ENCODE measurements around the gene TYW5.

The TYW5 gene

DNA sequence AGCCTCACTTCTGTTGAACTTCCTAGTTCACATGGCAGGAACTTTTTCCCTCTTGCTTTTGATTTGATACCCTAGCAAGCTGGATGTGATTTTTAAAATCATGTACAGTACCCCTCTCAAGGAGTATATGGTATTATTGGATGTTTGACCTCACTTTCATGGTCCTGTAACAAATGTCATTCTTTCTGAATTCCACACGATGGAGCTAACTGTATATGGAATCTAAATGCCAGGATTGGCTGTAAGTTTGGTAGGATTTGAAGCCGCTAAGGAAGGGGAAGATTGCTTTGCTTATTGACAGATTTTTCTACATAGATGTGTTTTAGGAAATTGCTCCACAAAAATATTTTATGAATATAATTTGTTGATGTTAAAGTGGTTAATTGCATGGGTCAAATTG lies 18.4 kb upstream of the TYW5 start:
- no peak for DNase-seq

- no peak for DNase-seq
Observed at GRCh38 chr2:199972088-199972626, 16.9 kb upstream of the TYW5 start.

DNA sequence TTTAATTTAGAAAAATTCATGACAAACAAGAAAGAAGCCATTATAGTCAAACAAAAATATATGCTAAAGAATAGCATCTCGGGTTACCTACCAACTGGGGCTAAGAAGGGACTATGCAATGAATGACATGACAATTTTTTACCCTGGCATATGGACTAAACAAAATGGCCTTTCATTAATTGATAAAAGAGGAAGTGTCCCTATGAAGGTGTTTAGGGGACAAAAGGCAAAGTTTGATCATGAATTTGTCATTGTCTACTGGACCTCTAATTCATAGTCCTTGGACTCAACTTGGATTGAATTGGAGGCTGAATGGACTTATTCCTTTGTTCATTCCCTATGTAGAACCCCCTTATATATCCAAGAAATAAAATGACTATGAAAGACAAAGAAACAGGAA lies 12.8 kb upstream of the TYW5 start:
- DNase-seq, result no peak

- DNase-seq, result no peak
Observed at GRCh38 chr2:199966976-199967375, 11.7 kb upstream of the TYW5 start.

DNA sequence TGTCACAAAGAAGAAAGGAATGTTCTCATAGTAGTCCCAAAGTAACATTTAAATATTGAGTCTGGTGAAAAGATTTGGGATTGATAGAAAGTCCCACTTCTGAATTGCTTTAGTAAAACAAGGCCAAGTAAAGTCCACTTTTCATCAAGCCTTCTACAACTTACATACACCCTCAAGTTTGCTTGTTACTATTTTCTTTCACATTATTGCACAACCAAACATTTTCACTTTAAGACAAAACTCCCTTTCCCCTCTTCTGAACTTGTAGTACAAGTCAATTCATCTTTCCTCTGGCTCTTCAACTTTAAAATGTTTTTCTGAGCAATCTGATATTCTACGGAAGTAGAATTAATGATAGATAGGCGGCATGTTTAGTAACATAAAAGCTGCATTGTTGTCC lies 11.1 kb upstream of the TYW5 start:
- DNase-seq, result no peak

GRCh38 chr2:199962203-199962602 lies 6.9 kb upstream of the TYW5 start:
- no peak for DNase-seq

GRCh38 chr2:199958014-199958413 lies 2.7 kb upstream of the TYW5 start:
- DNase-seq, result no peak

GRCh38 chr2:199956062-199956380 lies 730 bp upstream of the TYW5 start:
- no peak for DNase-seq

GRCh38 chr2:199955007-199955338 lies 318 bp downstream of the TYW5 start:
- no peak for DNase-seq

GRCh38 chr2:199951023-199951422 lies 4.3 kb downstream of the TYW5 start:
- no peak for DNase-seq

DNA sequence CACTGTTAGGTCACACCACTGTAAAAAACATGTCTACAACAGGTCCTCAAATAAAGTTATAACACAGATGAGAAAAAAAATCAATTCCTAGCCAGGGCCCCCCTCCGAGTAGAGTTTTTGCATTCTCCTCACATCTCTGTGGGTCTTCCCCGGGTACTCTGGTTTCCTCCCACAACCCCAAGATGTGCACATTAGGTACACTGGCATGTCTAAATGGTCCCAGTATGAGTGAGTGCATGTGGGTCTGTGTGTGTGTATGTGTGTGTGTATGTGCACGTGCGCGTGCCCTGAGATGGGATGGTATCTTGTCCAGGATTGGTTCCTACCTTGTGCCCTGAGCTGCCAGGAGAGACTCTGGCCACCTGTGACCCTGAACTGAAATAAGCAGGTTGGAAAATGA lies 4.9 kb downstream of the TYW5 start:
- DNase-seq, result no peak

GRCh38 chr2:199946836-199947235 lies 8.5 kb downstream of the TYW5 start:
- DNase-seq, result no peak

DNA sequence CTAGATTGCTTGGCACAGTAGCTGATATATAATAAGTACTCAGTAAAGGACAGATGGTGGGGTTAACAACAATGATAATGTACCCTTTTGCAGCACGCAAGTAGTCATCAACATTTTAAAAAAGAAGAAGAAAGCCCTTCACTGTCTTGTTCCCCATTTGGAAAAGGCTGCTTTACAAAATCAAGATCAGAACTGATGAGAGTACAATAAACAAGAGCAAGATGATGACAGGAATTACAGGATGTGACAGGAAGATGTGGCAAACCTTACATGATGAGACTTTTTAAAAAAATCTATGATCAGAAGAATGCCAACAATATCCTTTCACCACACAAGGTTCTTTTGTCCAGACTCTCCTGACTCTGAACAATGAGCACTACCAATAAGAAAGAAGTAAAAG lies 9.1 kb downstream of the TYW5 start:
- DNase-seq, result no peak

DNA sequence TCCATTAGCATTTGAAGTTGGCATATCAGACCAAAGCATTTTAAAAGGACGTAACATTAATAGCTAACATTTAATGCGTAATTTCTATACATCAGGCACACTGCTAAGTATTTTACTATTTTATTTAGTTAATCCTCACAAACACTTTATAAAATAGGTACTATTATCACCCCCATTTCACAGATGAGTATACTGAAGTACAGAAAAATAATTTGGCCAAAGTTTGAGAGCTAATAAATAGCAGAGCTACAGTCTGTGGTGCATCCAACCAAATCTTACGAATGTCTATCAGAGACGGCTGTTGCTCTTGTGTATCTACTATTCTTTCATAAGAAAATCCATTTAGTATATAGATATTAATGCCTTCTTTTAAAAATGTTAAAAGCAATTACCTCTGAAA lies 11.9 kb downstream of the TYW5 start:
- DNase-seq, result no peak

GRCh38 chr2:199940373-199940772 lies 14.9 kb downstream of the TYW5 start:
- DNase-seq, result no peak

DNA sequence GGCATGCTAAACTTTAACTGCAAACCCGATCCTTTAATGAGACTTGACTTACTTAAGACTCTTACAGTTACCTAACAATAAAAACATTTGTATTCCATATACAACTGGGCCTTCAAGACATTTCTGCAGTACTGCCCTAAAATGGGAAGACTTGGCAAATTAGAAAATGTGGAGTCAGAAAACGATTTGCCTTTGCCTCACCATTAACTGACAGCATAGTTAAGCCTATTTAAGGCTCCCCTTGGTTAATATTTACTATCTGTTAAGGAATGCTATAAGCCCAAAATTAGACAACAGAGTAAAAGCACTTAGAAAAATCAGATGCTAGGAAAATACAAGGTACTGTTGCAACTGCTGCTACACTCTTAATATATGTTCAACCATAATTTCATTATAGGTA lies 18.7 kb downstream of the TYW5 start:
- no peak for DNase-seq

- DNase-seq, result no peak
Observed at GRCh38 chr2:199933466-199933865, 21.8 kb downstream of the TYW5 start.

- no peak for DNase-seq
Observed at GRCh38 chr2:199932312-199932855, 22.9 kb downstream of the TYW5 start.

- DNase-seq, result no peak
Observed at GRCh38 chr2:199929262-199929661, 26.0 kb downstream of the TYW5 start.

- DNase-seq, result no peak
Observed at GRCh38 chr2:199928626-199929025, 26.7 kb downstream of the TYW5 start.

- DNase-seq, result no peak
Observed at GRCh38 chr2:199928226-199928625, 27.1 kb downstream of the TYW5 start.

- DNase-seq, result no peak
Observed at GRCh38 chr2:199926806-199927205, 28.5 kb downstream of the TYW5 start.

DNA sequence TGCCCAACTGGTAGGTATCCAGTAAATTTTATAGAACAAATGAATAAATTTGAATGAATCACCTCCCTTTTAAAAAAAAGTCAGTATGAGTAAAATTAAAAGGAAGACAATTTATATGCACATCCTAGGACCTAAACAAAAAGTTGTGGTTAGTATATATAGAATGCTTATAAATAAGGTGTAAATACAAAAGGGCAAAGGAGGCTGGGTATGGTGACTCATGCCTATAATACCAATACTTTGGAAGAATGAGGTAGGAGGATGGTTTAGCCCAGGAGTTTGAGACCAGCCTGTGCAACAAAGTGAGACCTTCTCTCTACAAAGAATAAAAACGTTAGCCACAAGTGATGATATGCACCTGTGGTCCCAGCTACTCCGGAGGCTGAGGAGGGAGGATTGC lies 31.4 kb downstream of the TYW5 start:
- no peak for DNase-seq

DNA sequence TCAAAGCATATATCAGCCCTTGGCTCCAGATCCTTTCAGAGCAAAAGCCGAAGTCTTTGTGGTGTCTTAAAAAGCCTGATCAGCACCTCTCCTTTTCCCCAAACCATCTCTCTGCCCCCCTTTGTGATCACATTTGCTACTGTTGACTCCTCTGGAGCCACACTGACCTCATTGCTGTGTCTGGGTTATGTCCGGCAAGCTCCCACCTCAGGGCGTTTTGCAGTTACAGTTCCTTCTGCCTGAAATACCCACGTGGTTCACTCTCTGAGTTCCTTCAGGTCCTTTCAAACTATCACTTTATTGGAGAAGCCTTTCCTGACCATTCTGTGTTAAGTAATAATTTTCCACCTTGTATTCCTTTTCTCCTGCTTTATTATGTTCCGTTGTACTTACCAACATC lies 32.4 kb downstream of the TYW5 start:
- no peak for DNase-seq

DNA sequence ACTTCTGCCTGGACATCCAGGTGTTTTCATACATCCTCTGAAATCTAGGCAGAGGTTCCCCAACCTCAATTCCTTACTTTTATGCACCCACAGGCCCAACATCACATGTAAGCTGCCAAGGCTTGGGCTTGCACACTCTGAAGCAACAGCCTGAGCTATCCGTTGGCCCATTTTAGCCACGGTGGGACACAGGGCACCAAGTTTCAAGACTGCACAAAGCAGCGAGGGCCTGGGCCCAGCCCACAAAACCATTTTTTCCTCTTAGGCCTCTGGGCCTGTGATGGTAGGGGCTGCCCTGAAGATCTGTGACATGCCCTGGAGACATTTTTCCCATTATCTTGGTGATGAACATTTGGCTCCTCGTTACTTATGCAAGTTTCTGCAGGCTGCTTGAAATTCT lies 38.3 kb downstream of the TYW5 start:
- DNase-seq, result no peak

GRCh38 chr2:199914372-199914958 lies 40.8 kb downstream of the TYW5 start:
- DNase-seq, result no peak

All from CD4-positive, alpha-beta T cell treated with Interleukin-1 beta for 1 hour (primary cell).